IPS DF 19.7 (cell line): ENCODE results near the gene MAPKAP1.
"Not testable (repeated sequence)": the region's sequence is repeated elsewhere in the genome, so short reads cannot be mapped to it uniquely, and the experiment has no call there.

Experiments
- DNase-seq: peaks from one replicate; pipeline ENCODE4 v3.0.0-alpha.2; 2013; ENCODE audit warnings: low read depth, low spot score

Gene MAPKAP1

DNA sequence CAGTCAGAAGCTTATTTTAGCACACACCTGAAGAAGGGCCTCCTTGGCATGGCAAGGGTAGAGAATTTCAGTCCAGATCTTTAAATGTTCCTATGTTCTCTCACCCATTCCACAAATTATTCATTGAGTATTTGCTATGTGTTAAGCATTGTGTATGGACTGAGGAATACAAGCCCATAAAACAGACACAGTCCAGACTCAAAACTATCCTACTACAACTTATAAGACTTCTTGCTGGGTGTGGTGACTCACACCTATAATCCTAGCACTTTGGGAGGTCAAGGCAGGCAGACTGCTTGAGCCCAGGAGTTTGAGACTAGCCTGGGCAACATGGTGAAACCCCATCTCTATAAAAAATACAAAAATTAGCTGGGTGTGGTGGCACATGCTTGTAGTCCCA lies 141.0 kb downstream of the MAPKAP1 start:
- DNase-seq, result not testable (repeated sequence)

DNA sequence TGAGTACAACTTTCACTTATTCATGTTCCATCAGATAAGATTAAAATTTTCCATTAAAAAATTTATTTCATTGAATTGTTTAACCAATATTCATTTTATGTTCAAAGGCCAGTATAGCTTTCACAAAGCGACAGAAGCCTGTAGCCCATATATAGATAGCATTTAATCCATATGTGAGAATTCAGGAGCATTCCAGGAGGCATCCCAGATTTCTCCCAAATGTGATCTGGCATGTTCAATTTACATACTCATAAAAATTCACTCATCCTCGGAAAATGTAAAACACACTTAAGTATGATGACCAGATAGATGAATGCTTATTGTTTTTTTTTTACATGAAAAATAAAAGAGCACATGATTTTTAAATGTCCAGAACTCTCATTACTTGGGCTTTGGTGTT lies 141.9 kb downstream of the MAPKAP1 start:
- no peak for DNase-seq

DNA sequence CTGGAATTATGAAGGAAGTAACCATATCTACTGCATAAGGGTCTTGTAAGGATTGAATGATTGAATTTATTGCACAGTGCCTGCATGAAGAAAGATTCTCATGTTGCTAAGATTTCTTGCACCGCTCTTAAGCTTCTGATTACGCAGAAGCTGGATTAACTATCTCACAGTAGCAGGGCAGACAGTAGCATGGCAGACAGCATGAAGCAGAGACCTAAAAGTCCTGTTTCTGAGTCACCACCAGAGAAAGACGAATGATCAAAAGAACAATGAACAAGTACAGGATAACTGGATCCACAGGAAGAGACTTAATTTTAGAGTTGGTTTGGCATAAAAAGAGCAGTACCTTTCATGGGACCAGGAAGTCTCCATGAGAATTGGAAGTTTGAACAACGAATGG lies 142.4 kb downstream of the MAPKAP1 start:
- DNase-seq, result no peak

DNA sequence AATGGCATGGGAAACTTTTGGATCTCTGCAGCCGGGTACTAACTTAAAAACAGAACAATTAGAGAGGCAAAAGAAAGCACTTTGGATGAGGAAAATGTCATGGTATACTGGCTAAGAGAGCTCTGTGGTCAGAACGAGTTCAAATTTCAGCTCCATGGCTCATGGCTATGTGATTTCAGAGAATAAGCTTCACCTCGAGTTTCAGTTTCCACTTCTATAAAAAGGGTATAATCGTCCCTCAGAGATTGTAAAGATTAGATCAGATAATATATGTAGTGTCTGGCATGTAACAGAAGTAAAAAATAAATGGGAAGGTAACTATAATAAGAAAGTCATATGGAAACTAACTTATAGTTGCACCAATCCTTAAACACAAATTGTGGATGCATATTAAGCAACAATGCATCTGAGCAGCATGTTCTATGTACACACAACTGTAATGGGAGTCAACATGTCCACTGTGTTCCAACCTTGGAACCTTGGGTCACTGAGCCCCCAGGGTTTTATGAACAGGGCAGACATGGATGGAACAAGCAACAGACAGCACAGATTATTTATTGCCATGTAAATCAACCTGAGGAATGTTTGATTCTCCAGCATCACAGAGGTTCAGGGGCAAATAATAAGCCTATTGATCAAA lies 145.4 kb downstream of the MAPKAP1 start:
- DNase-seq, result no peak

DNA sequence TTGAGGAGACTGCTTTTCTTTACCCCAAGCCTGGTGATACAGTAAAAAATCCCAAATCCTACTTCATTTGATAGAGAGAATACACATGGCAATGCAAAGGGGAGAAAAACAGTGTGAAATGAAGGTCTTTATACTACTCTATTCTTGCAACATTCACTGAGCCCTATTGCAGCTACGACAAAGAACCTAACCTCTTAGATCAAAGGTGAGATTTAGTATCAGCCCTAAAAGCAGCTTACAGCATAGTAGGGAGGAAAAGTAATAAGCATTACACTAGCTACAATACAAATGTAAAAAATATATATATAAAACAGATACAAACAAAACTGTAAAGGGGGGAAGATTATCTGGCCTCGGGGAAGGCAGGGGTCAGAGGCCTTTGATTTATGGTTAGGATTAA lies 147.1 kb downstream of the MAPKAP1 start:
- no peak for DNase-seq

DNA sequence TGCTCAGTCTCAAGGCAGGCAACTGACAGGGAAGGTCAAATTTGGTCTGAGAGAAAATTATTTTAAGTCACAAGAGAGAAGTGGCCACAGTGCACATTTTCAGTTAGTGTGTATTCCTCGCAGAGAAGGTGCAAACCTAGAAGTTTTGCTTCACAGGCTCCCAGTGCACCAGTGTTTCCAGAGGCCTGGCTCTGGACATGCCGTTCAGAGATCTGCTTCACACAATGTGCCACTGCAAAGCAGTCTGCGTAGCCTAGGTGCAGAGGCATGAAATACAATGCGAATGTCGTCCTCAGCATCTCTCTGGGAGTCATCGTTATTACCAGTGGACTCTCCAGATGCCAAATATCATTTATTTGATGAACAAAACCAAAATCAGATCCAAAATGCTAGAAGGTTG lies 147.8 kb downstream of the MAPKAP1 start:
- DNase-seq, result no peak

DNA sequence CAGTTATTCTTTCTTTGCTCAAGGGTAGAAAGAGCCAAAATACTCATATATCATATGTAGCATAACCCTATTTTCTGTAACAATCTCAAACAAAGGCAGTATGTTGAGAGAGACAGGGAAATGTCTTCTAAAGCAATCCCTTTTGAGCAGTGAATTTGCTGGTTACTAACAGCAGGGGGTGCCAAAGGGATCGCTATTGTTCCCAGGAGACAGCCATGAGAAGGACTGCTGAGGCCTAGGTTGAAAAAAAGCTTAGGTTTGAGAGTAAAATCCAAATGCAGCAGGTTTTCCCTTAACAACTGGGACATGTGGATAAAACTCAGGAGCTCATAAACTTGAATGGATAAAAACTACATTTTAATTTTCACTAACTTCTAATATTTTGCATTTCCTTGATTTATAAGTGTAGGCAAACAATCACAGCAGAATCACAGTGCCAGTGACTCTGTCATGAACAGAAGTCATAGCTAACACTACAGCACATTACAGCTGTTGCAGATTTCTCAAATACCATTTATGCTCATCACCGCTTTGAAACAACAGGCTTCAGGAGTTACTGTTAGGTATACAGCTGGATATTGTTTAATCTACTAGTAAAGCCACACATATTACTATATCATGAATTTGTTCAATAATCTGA lies 148.4 kb downstream of the MAPKAP1 start:
- peak; percentile 57 for DNase-seq

DNA sequence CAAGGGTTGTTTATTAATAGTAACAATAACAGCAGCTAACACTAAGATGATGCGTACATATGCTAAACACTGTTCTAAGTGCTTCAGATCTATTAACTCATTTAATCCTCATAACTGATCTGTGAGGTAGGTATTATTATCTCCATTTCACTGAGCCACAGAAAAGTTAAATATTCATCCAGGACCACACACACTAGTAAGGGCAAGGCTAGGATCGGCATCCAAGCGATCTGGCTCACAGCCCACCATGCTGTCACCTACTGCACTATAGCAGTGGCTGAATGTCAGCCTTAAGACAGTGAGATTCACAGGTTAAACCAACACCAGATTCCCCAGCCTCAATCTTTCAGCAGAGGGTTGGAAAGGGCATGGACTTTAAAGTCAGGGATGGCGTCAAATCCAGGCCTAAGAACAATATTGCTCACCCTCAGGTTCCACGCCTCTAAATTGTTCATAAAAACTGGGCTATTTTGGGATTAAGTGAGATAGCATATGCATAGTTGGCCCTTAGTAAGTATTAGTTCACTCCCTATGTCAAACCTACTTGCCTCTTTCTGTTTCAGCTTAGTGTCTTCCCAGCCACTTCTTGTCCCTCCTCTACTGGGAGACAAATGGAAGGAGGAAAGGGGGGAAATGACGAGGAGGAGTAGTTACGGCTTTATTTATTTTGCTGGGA lies 150.8 kb downstream of the MAPKAP1 start:
- DNase-seq, result no peak

DNA sequence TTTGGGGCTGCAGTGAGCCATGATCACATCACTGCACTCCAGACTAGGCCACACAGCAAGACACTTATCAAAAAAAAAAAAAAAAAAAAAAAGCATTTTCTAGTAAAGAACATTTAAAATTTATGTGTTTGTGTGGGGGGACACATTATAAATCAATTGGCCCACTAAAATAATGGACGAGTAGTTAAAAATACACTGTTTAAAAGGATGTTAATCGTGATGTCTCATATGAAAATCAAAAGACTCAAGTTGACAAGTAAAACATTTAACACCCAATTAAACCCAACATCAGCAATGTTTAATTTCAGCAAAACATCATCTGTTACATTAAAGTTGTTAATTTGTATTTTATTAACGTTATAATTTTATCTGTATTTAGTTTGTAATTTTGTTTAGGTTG lies 152.3 kb downstream of the MAPKAP1 start:
- no peak for DNase-seq

DNA sequence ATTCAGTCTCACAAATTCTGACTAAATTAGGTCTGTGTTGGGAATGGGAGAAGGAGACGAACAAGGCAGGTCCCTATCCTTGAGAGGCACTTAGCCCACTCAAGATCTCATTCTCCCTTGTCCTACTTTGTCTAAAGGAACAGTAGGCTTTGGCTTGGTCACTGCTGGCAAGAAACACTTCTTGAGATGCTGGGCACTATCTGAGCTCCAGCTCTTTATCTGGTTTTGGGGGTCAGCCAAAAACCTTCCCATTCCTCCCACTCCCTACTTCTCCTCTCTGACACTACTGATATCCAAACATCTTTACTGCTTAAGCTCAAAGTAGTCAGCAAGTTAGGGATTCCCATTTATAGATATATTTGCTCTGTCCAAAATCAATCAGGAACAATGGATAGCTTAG lies 155.2 kb downstream of the MAPKAP1 start:
- no peak for DNase-seq

DNA sequence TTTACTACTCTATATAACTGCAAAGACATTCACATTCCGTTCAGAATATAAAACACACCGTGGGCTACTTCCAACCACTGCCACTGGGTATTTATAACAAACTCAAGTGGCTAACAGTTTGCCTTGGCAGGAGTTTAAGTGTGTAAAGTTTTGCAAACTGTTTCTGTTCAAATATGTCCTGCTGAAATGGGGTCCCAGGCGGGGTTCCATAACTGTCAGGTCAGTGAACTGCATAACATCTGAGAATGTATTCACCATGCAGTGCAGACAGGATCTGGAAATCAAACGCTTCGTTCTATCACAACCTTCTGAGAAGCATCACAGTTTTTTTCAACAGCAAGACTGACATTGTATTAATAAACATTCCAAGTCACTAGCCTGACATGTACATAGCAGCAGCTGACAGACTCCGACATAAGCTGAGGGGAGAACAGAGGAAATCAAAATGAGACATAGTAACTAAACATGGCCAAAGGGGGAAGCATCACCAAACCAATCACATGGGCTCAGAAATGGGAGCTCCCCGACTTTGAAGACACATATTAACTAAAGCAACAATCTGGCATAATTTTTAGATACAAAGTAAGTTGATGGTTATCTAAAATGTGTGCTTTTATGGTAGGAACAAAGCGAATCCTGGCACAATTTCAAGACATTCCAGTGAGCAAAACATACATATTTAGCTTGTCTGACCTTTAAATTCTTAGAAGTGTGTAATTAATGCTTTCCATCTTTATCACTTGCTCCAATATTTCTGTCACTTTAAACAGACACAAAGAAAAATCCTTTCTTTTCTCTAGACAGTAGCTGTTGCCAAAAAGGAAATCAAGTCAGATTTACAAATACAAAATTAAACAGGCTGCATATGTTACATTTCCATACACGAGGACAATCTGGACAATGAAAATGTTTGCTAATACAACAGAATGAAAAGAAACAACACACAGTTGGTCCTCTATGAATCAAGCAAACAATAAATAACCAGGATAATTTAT lies 156.8 kb downstream of the MAPKAP1 start:
- DNase-seq, result no peak

DNA sequence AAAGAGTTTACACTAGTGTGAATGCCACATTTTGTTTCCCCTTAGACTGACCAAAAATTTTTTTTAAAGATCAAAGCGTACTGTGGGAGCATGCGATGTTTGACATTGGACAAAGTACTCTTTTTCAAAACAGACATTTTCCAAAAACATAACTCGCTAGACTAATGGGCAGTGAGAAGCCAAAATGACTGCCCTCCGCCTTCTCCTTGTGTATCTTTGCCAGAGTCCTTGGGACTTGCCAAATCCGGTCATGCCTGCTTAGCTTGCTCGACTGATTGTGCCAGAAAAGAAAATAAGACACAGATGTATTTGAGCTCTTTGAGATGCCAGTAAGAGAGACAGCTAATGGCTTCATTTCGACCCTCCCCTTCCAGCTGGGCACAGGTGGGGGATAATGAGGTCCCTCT lies 157.5 kb downstream of the MAPKAP1 start:
- no peak for DNase-seq

DNA sequence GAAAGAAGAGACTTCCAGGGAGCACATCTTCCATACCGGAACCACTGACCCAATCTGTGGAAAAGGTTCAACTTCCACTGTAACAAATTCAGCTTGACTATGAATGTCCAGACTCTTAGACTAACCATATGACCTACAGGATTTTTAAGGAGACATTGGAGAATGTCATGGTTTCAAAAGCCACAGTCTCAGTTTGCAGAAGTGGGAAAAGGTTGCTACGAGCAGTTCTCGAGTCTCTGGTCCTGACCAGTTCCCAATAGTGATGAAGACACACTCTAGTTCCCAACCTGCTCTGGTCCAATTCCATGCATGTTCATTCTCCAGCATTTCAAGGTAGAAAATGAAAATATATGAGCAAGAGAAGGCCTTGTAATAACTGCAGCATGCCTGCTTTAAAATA lies 158.0 kb downstream of the MAPKAP1 start:
- no peak for DNase-seq

DNA sequence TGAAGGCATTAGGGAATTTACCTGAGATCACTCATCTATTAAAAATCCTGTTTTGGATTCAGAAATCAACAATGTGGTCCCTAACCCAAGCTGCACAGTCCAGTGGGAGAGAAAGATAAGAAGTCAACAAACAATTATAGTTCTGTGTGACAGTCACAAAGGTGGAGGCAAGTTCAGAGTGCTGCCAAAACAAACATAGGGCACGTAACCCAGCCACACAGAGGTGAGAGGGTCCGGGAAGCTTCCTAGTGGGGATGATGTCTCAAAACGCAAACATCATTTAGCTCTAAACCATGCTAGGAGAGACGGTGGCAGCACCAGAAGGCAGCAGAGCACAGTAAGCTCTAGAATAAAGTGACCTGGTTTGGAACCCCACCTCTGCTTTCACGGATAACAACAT lies 158.9 kb downstream of the MAPKAP1 start:
- no peak for DNase-seq

DNA sequence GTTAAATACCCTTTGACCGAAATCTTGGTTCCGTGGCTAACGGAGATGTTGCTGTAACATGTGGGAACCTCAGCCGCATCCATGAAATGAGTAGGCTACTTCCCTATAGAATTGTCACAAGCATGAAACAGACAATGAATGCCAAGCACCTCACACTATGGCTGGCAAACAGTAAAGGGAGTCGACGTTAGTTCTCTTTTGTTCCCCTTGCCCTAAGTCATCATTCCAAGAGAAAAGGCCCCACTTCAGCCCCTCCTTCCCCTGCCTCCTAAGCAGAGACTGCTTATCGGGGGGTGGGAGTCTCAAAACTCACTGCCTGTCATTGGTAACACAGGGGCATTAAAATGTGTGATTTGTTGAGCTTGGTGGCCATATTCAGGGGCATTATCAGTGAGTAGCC lies 159.6 kb downstream of the MAPKAP1 start:
- DNase-seq, result no peak

DNA sequence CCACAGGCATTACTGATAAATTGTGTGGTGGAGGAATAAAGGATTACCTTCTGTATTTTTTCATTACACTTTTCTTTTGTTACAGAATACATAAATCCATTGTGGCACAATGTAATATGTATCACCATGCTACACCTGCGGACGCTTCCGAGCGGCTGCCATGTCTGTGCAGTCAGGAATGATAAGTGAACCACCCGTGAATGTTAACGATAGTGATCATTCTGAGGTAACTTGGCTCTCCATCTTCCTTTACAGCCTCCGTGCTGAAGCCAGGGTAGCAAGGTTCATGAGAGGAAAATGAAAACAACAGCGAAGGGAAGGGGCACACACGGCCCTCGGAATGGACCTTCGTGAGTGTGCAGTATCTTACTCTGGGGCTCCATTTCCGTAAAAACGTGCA lies 161.2 kb downstream of the MAPKAP1 start:
- DNase-seq, result no peak

DNA sequence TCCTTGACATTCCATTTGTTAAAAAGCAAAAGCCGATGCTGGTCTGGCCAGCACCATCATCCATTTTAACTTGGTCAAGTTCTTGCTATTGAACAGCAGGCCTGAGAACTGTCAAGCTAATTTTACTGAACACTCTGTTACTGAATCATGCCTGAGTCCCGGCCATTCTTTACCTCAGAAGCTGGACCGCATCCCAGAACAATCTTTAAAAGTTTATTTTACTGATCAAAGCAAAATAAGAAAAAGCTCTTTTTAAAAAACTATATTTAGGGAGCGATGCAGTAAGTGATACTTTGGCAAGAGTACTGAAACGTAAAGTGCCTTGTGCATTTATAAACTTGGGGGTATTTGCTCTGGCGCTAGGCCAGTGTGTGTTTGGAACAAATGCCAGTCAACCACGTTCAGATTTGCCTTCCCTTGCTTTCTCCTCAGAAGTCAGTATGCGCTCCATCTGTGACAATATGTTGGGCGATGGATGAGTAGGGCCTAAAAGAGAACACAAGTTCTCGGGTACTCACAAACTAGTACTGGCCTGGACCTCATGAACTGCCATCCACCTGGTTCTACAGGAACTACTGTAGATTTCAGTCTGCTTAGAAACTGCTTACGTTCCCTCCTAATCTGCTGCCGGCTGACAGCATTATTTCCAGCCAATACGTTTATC lies 161.9 kb downstream of the MAPKAP1 start:
- DNase-seq, result no peak

DNA sequence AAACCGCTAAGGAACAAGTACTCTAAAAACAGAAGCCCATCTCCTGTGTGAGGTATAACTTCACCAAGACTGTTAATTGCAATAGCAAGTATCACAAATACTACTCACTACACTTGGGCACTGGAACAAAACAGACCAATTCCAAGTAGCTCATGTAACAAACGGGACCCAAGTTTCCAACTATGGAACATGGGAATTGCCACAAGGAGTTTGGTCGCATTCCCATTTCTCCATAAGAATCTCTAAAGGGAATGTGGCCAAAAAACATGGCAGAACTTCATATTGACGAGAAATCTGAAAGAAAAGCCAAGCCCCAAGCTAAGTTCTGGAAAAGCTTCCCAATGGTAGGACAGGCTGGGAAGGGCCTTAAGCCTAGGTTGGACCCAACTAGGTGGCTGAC lies 162.5 kb downstream of the MAPKAP1 start:
- DNase-seq, result no peak

DNA sequence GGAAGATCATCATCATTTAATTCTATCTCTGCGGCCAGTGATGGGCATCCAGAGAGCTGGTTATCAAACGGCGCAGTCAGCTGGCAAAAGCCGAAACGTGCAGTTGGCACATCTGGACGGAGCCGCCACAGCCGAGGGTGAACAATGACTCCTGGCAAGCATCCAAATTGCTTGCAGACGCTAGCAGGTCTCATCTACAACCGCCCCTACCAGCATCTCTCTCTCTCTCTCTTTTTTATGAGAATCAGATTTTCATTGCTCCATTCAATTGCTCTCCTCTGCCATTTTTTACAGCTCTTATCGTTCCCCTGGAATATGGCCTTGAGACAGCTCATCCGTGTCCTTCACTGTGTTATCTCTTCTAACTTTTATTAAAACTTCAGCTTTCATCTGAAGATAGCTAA lies 165.2 kb downstream of the MAPKAP1 start:
- no peak for DNase-seq

DNA sequence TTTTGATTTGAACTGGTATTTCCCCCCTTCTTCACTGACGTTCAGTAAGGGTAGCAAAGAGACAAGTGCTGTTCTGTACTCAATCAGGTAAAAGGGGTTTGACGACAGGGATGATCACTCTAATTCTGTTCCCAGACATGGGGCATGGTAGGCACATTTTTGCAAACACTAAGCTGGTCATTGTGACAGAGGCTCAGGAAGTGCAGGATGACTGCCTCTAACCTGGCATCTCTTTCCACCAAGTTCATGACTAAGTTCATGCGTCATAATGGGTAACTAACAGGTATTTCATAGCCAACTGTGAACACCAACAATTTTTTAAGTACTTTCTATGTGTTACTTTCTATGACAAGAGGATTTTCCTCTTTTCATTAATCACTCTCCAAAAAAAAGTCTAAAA lies 166.5 kb downstream of the MAPKAP1 start:
- DNase-seq, result no peak

DNA sequence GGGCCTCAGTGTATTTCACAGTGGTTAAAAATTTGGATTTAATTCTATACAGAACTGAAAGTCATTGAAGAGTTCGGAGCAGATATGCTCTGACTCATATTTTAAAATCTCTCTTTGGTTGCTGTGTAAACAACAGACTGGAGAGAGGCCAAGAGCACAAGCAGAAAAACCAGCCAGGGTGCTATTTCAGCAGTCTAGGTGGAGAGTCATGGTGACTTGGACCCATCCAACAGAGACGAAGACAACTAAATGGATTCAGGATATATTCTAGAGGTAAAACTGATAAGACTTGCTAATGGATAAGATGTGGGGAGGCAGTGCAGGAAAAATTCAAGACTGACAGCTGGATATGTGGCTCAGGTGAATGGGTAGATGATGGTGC lies 168.9 kb downstream of the MAPKAP1 start:
- DNase-seq, result no peak
